ENCODE data around the gene RAB1B.
"Not testable (repeated sequence)": the region's sequence is repeated elsewhere in the genome, so short reads cannot be mapped to it uniquely, and the experiment has no call there.

Gene RAB1B

GRCh38 chr11:66317723-66318599 is 49.5 kb downstream of the RAB1B start:
- Histone ChIP-seq H3K9ac (ENCODE audit: low read depth, low read length, poor library complexity) (no peak overlapping the region), H3K27me3 (ENCODE audit: control insufficient read depth in 3 of 3, insufficient read depth in 3 of 3, low read depth in 1 of 3, low read length in 3 of 3) (no peaks in the 10 kb centered on the region), H4K8ac (ENCODE audit: low read depth, low read length) (peak overlapping the region; percentile 90), H2AFZ (ENCODE audit: low read length) (peak overlapping the region; percentile 84), H2BK15ac (ENCODE audit: low read length) (peak overlapping the region; percentile 40), H3K23ac (ENCODE audit: low read depth, low read length, poor library complexity) (no peak overlapping the region), H3K18ac (ENCODE audit: low read length) (peak overlapping the region; percentile 69), H3K4ac (ENCODE audit: low read length) (no peak overlapping the region), H3K4me1 (ENCODE audit: control insufficient read depth in 2 of 2, insufficient read depth in 1 of 2, low read depth in 1 of 2, low read length in 2 of 2) (peaks cover 24 to 29% of the 10 kb centered on the region in 2 donors), H3K79me1 (ENCODE audit: low read depth, low read length) (no peaks in the 10 kb centered on the region), H3K4me3 (ENCODE audit: low read length in 2 of 2) (no peak overlapping the region), H2AK5ac (ENCODE audit: low read depth, low read length) (peak overlapping the region; percentile 3), H3K27ac (replicated peaks; ENCODE audit: low read length) (no peak overlapping the region), H2BK120ac (ENCODE audit: low read depth, low read length) (no peak overlapping the region), H3K36me3 (replicated peaks in 1 of 2; ENCODE audit: control insufficient read depth in 2 of 2, insufficient read depth in 2 of 2, low read length in 2 of 2) (no peaks in the 10 kb centered on the region), H3K9me3 (replicated peaks in 1 of 2; ENCODE audit: control insufficient read depth in 2 of 2, insufficient read depth in 1 of 2, low read depth in 1 of 2, low read length in 2 of 2) (no peaks in the 10 kb centered on the region), H3K4me2 (ENCODE audit: insufficient read depth, low read length, poor library complexity, severe bottlenecking) (no peak overlapping the region), H4K91ac (ENCODE audit: low read depth, low read length, poor library complexity) (no peak overlapping the region), H2BK12ac (ENCODE audit: low read length) (peak overlapping the region; percentile 31), H3K14ac (ENCODE audit: low read length) (no peak overlapping the region), H2BK5ac (ENCODE audit: low read length) (no peak overlapping the region)
- no peak for DNase-seq (ENCODE audit: low spot score)
- no CpG with 5 or more reads among the region's 16 CpGs for WGBS, 2 donors (ENCODE audit: extremely low coverage in 2 of 2, insufficient read length in 2 of 2, insufficient replicate concordance in 1 of 2)

- no peak for DNase-seq (ENCODE audit: low spot score)
- peak overlapping the region; percentile 84 for H2AFZ ChIP-seq (ENCODE audit: low read length)
- peak overlapping the region; percentile 45 for H4K8ac ChIP-seq (ENCODE audit: low read depth, low read length)
- peak overlapping the region; percentile 31 for H2BK12ac ChIP-seq (ENCODE audit: low read length)
- no peaks in the 10 kb centered on the region for H3K79me1 ChIP-seq (ENCODE audit: low read depth, low read length)
- H3K4ac ChIP-seq (ENCODE audit: low read length) = no peak overlapping the region
- H2BK120ac ChIP-seq (ENCODE audit: low read depth, low read length) = no peak overlapping the region
- H3K36me3 ChIP-seq (replicated peaks in 1 of 2; ENCODE audit: control insufficient read depth in 2 of 2, insufficient read depth in 2 of 2, low read length in 2 of 2) = no peaks in the 10 kb centered on the region
- H3K4me1 ChIP-seq (ENCODE audit: control insufficient read depth in 2 of 2, insufficient read depth in 1 of 2, low read depth in 1 of 2, low read length in 2 of 2) = peaks cover 25 to 31% of the 10 kb centered on the region in 2 donors
- H3K9ac ChIP-seq (ENCODE audit: low read depth, low read length, poor library complexity) = no peak overlapping the region
- no peak overlapping the region for H3K4me3 ChIP-seq (ENCODE audit: low read length in 2 of 2)
- H2AK5ac ChIP-seq (ENCODE audit: low read depth, low read length) = no peak overlapping the region
- no CpG with 5 or more reads among the region's 3 CpGs for WGBS, 2 donors (ENCODE audit: extremely low coverage in 2 of 2, insufficient read length in 2 of 2, insufficient replicate concordance in 1 of 2)
- no peak overlapping the region for H3K23ac ChIP-seq (ENCODE audit: low read depth, low read length, poor library complexity)
- no peak overlapping the region for H2BK5ac ChIP-seq (ENCODE audit: low read length)
- H3K4me2 ChIP-seq (ENCODE audit: insufficient read depth, low read length, poor library complexity, severe bottlenecking) = no peak overlapping the region
- H2BK15ac ChIP-seq (ENCODE audit: low read length) = no peak overlapping the region
- no peak overlapping the region for H3K18ac ChIP-seq (ENCODE audit: low read length)
- no peak overlapping the region for H4K91ac ChIP-seq (ENCODE audit: low read depth, low read length, poor library complexity)
- H3K14ac ChIP-seq (ENCODE audit: low read length) = no peak overlapping the region
- no peaks in the 10 kb centered on the region for H3K27me3 ChIP-seq (ENCODE audit: control insufficient read depth in 3 of 3, insufficient read depth in 3 of 3, low read depth in 1 of 3, low read length in 3 of 3)
- no peaks in the 10 kb centered on the region for H3K9me3 ChIP-seq (replicated peaks in 1 of 2; ENCODE audit: control insufficient read depth in 2 of 2, insufficient read depth in 1 of 2, low read depth in 1 of 2, low read length in 2 of 2)
- no peak overlapping the region for H3K27ac ChIP-seq (replicated peaks; ENCODE audit: low read length)
Measured at GRCh38 chr11:66318600-66318970, 50.1 kb downstream of the RAB1B start.

GRCh38 chr11:66320289-66320688 is 51.9 kb downstream of the RAB1B start:
- not testable (repeated sequence) for H2AK5ac ChIP-seq (ENCODE audit: low read depth, low read length); H2BK5ac ChIP-seq (ENCODE audit: low read length); H3K4me3 ChIP-seq (ENCODE audit: low read length in 2 of 2); H3K23ac ChIP-seq (ENCODE audit: low read depth, low read length, poor library complexity); H2BK15ac ChIP-seq (ENCODE audit: low read length); H3K36me3 ChIP-seq (replicated peaks in 1 of 2; ENCODE audit: control insufficient read depth in 2 of 2, insufficient read depth in 2 of 2, low read length in 2 of 2); H3K9me3 ChIP-seq (replicated peaks in 1 of 2; ENCODE audit: control insufficient read depth in 2 of 2, insufficient read depth in 1 of 2, low read depth in 1 of 2, low read length in 2 of 2); H3K9ac ChIP-seq (ENCODE audit: low read depth, low read length, poor library complexity); H2BK12ac ChIP-seq (ENCODE audit: low read length); H3K27ac ChIP-seq (replicated peaks; ENCODE audit: low read length); DNase-seq (ENCODE audit: low spot score); H3K79me1 ChIP-seq (ENCODE audit: low read depth, low read length); H3K4ac ChIP-seq (ENCODE audit: low read length); H2AFZ ChIP-seq (ENCODE audit: low read length); H4K91ac ChIP-seq (ENCODE audit: low read depth, low read length, poor library complexity); H3K18ac ChIP-seq (ENCODE audit: low read length); H3K4me2 ChIP-seq (ENCODE audit: insufficient read depth, low read length, poor library complexity, severe bottlenecking); H3K27me3 ChIP-seq (ENCODE audit: control insufficient read depth in 3 of 3, insufficient read depth in 3 of 3, low read depth in 1 of 3, low read length in 3 of 3); H4K8ac ChIP-seq (ENCODE audit: low read depth, low read length); H3K14ac ChIP-seq (ENCODE audit: low read length); H2BK120ac ChIP-seq (ENCODE audit: low read depth, low read length)
- WGBS, 2 donors (ENCODE audit: extremely low coverage in 2 of 2, insufficient read length in 2 of 2, insufficient replicate concordance in 1 of 2) = no CpG with 5 or more reads among the region's 2 CpGs
- H3K4me1 ChIP-seq (ENCODE audit: control insufficient read depth in 2 of 2, insufficient read depth in 1 of 2, low read depth in 1 of 2, low read length in 2 of 2) = peaks cover 29 to 34% of the 10 kb centered on the region in 2 donors

GRCh38 chr11:66320748-66321147 is 52.3 kb downstream of the RAB1B start:
- not testable (repeated sequence) for H3K4ac ChIP-seq (ENCODE audit: low read length); H2AK5ac ChIP-seq (ENCODE audit: low read depth, low read length); H4K8ac ChIP-seq (ENCODE audit: low read depth, low read length); H3K9ac ChIP-seq (ENCODE audit: low read depth, low read length, poor library complexity); H3K36me3 ChIP-seq (replicated peaks in 1 of 2; ENCODE audit: control insufficient read depth in 2 of 2, insufficient read depth in 2 of 2, low read length in 2 of 2); H3K27ac ChIP-seq (replicated peaks; ENCODE audit: low read length); H3K79me1 ChIP-seq (ENCODE audit: low read depth, low read length); H2BK120ac ChIP-seq (ENCODE audit: low read depth, low read length); H3K23ac ChIP-seq (ENCODE audit: low read depth, low read length, poor library complexity); H2BK15ac ChIP-seq (ENCODE audit: low read length); H2AFZ ChIP-seq (ENCODE audit: low read length); H3K4me2 ChIP-seq (ENCODE audit: insufficient read depth, low read length, poor library complexity, severe bottlenecking); H2BK12ac ChIP-seq (ENCODE audit: low read length); H2BK5ac ChIP-seq (ENCODE audit: low read length); H3K18ac ChIP-seq (ENCODE audit: low read length); H4K91ac ChIP-seq (ENCODE audit: low read depth, low read length, poor library complexity); H3K4me3 ChIP-seq (ENCODE audit: low read length in 2 of 2); H3K27me3 ChIP-seq (ENCODE audit: control insufficient read depth in 3 of 3, insufficient read depth in 3 of 3, low read depth in 1 of 3, low read length in 3 of 3); DNase-seq (ENCODE audit: low spot score); H3K9me3 ChIP-seq (replicated peaks in 1 of 2; ENCODE audit: control insufficient read depth in 2 of 2, insufficient read depth in 1 of 2, low read depth in 1 of 2, low read length in 2 of 2); H3K14ac ChIP-seq (ENCODE audit: low read length)
- WGBS, 2 donors (ENCODE audit: extremely low coverage in 2 of 2, insufficient read length in 2 of 2, insufficient replicate concordance in 1 of 2) = no CpG with 5 or more reads among the region's 6 CpGs
- peaks cover 29 to 38% of the 10 kb centered on the region in 2 donors for H3K4me1 ChIP-seq (ENCODE audit: control insufficient read depth in 2 of 2, insufficient read depth in 1 of 2, low read depth in 1 of 2, low read length in 2 of 2)

Measured in neuronal stem cell (in vitro differentiated cells).